LoVo (cell line): ENCODE data around the gene OR5H15.
"Not testable (repeated sequence)": the region's sequence is repeated elsewhere in the genome, so short reads cannot be mapped to it uniquely, and the experiment has no call there.

Experiments used
- DNase-seq: peaks from one replicate; pipeline ENCODE4 v3.0.0-alpha.2; 2016; ENCODE audit warnings: low spot score

OR5H15 gene

DNA sequence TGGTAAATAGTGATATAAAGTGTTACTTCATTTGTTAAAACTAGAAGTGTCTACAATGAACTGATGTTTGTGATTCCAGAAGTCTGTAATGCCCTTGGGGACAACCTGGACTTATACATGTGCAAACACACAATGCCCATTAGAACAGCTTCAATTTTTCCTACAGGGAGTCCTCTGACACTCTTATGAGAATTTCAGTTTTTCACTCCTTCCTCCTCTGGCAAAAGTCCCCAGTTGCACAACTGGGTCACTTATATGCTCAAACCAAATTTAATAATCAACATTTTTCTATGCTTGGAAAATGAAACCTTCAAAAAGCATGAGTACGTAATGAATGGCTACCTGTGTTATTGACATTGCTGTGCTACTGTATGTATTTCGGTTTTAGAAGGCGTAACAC lies at the start of gene OR5H15:
Gene OR5H15 (plus strand): TSS at position 301 of the 400 bp plus-strand sequence. CDS start 2,004 bp downstream, outside the sequence.
- no peak for DNase-seq

DNA sequence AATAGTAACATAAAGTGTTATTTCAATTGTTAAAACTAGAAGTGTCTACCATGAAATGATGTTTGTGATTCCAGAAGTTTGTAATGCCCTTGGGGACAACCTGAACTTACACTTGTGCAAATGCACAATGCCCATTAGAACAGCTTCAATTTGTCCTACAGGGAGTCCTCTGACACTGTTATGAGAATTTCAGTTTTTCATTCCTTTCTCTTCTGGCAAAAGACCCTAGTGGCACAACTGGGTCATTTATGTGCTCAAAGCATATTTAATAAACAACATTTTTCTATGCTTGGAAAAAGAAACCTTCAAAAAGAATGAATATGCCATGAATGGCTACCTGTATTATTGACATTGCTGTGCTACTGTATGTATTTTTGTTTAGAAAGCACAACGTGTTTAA lies 36.1 kb upstream of the OR5H15 start, which contains the start of gene OR5H1:
Gene OR5H1 (plus strand): TSS at position 301 of the 400 bp plus-strand sequence. CDS start 1,977 bp downstream, outside the sequence.
- no peak for DNase-seq

- DNase-seq = no peak
These were observed 29.9 kb upstream of the OR5H15 start for GRCh38 chr3:98136631-98137030.

DNA sequence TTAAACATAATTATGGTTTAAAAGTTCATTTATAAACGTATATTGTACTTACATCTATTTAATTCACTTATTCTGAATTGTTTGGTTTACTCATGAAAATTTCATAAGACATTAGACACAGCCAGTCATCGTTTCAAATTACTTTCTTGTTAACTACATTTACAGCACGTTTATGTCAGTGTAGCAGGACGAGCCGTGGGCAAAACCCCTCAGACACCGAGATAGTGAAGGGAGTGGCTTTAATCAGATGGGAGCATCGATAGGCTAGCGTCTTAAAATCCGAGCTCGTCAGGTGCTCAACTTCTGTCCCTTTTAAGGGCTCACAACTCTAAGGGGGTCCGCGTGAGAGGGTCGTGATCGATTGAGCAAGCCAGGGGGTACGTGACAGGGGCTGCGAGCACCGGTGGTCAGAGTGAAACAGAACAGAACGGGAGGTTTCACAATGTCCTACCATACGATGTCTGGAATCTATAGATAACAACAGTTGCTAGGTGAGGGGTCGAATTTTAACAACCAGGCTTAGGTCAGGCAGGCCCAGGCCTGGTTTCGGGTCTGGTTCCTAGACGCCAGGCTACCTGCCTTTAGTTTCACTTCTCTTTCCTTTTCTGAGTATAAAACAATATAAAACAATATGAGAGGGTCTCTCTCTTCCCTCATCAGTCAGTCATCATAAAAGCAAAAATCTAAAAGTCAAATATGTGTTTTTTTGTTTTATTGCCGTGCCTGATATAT lies 28.5 kb upstream of the OR5H15 start:
- not testable (repeated sequence) for DNase-seq

- DNase-seq = no peak
These were observed 26.0 kb upstream of the OR5H15 start for GRCh38 chr3:98140531-98140930.

DNA sequence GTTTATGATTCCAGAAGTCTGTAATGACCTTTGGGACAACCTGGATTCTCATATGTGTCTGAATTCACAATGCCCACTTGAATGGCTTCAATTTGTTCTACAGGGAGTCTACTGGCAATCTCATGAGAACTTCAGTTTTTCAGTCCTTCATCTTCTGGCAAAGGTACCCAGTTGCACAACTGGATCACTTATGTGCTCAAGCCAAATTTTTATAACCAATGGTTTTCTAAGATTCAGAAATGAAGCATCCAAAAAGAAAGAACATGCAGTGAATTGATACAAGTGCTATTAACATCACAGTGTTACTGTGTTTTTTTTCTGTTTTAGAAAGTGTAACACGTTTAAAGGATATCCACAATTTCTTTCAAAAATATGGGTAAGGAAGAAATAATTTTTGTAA lies 19.3 kb upstream of the OR5H15 start, which contains the start of gene OR5H14:
Gene OR5H14 (plus strand): TSS at position 301 of the 400 bp plus-strand sequence. CDS start 1,907 bp downstream, outside the sequence.
- no peak for DNase-seq

GRCh38 chr3:98148751-98149150 lies 17.7 kb upstream of the OR5H15 start:
- DNase-seq = no peak

- not testable (repeated sequence) for DNase-seq
These were observed 17.0 kb upstream of the OR5H15 start for GRCh38 chr3:98149456-98149855.

DNA sequence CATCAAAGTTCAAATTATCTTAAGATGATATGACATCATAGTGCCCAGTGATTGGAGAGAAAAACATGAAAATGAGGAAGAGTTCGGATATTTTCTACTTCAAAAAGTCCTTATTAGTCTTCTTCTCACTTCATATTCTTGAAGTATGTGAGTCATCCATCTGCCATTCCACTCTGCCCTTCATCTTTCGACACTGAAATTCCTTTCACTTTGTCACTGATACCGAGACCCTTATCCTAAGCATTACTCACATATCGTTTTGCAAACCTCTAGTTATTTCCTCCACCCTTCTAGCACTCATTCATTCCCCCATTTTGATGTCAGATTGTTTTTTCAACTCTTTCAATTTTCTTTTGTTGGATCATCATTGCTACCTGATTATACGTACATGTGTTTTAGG lies 15.3 kb upstream of the OR5H15 start:
- no peak for DNase-seq

GRCh38 chr3:98171071-98171470 lies 4.6 kb downstream of the OR5H15 start:
- DNase-seq = no peak

DNA sequence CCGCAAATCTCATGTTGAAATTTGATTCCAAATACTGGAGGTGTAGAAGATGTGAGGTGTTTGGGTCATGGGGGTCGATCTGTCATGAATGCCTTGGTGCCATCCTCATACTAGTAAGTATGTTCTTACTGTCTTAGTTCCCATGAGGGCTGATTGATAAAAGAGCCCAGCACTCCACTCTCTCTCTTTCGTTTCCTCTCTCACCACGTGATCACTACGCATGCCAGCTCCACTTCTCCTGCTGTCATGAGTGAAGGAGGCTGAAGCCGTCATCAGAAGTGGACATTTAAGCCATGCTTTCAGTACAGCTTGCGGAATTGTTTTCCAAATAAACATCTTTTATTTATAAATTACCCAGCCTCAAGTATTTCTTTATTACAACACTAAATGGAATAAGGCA lies 6.1 kb downstream of the OR5H15 start:
- DNase-seq = no peak

GRCh38 chr3:98180319-98180890 lies 13.9 kb downstream of the OR5H15 start:
- DNase-seq = no peak

DNA sequence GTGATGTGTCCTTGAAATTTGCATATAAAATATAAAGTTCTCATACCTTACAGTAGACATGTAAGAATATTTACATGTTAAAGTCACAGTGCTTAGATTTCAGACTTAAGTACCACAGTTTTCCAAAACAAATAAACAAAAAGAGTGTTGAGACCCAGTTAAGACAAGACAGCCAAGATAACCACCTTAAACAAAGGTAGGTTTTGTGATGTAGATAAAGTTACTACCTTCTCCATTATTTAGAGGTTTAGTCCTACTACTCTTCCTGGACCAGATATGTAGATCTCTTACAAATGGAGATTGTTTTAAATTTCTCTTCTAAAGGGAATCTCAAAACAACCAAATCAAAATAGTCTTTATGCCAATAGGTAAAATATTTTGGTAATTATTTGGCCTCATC lies 15.7 kb downstream of the OR5H15 start:
- no peak for DNase-seq

DNA sequence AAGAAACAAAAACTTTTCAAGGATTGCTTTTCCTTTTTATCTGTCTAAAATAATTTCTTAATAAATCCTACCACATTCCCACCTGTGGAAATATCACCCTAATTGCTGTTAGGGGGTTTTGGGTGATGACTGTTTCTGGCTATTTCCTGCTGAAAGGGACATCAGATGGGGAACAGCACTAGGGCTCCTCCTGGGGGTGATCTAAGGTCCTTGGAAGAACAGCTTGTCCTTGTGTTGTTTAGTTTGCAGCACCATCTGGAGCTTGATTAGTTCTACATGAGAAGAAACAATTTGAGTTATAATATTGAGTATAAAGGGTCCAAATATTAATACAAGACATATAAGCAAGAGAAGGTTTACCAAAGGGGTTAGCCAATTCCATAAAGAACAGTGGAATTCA lies 18.7 kb downstream of the OR5H15 start:
- DNase-seq = no peak

DNA sequence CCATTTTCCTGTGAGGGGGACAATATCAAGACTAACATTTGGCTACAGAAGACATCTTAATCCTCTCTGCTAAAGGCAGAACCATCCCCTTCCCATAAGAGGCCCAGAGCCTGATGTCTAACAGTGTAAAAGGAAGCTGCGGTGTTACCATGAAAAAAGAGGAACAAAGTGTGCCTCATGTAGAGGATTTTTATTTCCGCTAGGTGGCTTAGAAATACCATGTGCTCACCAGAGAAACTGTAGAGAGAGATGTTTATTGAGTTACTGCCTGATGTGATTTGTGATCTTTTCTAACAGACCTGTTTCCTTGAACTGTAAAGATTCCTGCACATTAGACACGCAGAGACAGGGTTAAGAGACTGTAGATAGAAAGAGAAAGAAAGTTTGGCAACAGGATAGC lies 22.0 kb downstream of the OR5H15 start:
- DNase-seq = no peak

DNA sequence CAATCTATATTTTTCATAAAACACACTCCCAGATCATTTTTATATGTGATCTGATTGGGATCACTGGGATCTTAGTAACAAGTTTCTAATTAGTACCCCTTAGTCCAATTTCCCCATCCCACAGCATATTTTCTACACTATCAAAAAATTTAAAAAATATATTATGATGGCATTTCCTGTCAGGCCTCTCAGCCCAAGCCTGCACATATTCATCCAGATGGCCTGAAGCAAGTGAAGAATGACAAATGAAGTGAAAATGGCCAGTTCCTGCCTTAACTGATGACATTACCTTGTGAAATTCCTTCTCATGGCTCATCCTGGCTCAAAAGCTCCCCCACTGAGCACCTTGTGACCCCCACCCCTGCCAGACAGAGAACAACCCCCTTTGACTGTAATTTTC lies 24.4 kb downstream of the OR5H15 start:
- DNase-seq = not testable (repeated sequence)

DNA sequence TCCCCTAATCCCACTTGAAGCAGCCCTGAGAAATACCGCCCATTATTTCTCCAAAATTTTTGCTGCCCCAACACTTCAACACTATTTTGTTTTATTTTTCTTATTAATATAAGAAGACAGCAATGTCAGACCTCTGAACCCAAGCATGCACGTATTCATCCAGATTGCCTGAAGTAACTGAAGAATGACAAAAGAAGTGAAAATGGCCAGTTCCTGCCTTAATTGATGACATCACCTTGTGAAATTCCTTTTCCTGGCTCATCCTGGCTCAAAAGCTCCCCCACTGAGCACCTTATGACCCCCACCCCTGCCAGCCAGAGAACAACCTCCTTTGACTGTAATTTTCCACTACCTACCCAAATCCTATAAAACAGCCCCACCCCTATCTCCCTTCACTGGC lies 29.8 kb downstream of the OR5H15 start:
- not testable (repeated sequence) for DNase-seq

- DNase-seq = no peak
These were observed 32.5 kb downstream of the OR5H15 start for GRCh38 chr3:98199020-98199419.

DNA sequence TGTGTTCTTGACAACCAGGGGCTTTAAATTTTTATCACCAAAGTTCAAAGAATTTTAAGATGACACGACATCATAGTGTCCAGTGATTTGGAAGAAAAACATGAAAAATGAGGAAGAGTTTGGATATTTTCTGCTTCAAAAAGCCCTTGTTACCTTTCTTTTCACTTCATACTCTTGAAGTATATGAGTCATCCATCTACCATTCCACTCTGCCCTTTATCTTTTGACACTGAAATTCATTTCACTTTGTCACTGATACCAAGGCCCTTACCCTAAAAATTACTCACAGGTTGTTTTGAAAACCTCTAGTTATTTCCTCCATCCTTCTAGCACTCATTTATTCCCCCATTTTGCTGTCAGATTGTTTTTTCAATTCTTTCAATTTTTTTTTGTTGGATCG lies 42.7 kb downstream of the OR5H15 start:
- DNase-seq = no peak

- no peak for DNase-seq
These were observed 46.8 kb downstream of the OR5H15 start for GRCh38 chr3:98213276-98213675.

DNA sequence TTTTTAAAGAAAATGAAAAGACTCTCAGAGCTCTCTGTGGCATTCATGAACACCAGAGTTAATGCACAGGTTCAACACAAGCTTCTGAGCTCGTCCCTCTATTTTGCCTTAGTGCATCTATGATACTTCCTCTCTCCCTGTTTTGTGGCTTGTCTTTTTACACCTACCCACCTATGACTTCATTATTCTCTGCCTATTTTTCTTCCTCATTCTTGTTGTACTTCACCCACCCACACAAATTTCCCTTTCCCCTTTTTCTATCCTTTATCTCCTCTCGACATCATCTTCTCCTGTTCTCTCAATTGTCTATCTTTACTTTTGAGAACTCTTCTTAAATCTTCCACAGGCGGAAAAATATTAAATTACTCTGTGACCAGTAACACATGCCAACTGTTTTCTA lies 48.6 kb downstream of the OR5H15 start:
- no peak for DNase-seq
